GM18858 (cell line): Measurements from ENCODE around the gene GABRA5.
"Not testable (repeated sequence)": the region's sequence is repeated elsewhere in the genome, so short reads cannot be mapped to it uniquely, and the experiment has no call there.

Source experiments
- ATAC-seq: cut with Tn5 transposase; IDR thresholded peaks from one replicate; pipeline ENCODE4 v1.9.1; 2021; ENCODE audit not compliant: unreplicated experiment

Gene GABRA5

DNA sequence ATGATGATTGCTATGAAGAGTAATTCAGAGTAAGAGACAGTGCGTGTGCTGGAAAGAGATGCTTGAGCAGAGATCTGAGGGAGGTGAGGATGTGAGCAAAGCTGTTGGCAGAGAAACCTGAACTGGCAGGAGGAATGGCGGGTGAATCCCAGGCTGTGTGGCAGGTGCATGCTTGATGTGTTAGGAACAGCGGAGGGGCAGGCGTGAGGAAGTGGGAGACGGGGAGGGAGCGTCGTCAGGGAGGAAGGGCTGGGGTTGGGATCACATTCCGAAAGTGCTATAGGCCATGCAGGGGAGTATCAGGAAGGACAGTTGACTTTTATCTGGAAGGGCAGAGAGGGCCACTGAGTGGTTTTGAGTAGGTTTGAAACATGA lies 8.6 kb downstream of the GABRA5 start:
- no peak for ATAC-seq

DNA sequence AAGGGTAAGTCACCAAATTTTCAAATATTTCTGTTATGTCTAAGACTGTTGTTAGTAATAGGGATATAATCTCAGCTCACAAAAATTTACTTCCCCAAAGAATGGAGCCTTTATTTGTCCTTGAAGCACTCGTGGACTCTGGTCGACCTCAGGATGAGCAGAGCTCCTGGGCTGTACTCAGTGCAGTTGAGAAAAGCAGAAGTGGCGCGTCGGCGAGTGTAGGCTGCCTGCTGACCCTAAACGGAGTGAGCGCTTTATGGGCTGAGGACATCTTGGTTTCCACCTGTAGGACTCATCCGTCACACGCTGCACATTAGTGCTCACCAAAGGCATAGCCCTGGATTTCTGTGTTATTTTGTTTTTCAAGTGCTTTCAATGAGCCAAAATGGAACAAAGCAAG lies 11.0 kb downstream of the GABRA5 start:
- ATAC-seq, result no peak

DNA sequence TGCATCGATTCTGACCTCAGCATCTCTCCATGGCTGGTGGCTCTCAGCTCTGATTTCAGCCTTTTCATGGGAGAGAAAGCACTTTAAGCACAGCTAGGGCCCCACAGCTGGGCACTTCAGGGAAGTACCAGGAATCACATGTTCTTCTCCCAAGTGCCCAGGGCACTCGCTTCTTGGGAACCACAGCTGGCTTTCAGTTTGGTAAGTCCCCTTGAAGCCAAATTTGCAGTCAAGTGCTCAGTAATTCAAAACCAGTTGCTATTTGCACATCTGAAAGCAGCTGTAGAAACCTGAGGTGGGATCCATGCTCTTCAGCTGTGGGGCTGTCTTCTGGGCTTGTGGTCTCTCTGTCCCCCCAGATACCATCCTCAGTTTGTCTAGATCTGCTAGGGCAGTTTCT lies 12.8 kb downstream of the GABRA5 start:
- no peak for ATAC-seq

DNA sequence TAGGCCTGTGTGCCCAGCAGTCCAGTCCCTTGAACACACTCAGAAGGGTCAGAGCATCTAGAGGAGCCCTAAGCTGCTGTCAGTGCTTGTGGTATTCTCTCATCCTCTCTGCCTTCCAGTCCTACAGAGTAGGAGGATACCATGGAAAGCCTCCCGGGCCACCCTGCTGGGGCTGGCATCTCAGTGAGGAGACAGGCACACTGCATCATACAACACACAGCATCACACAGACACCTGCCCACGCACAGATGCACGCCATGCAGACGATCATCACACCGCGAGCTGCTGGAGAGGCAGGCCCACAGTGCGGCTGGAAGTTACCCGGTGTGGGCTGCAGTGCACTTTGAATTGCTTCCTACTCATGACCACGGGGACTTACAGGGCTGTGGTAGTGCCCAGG lies 15.2 kb downstream of the GABRA5 start:
- ATAC-seq, result no peak

DNA sequence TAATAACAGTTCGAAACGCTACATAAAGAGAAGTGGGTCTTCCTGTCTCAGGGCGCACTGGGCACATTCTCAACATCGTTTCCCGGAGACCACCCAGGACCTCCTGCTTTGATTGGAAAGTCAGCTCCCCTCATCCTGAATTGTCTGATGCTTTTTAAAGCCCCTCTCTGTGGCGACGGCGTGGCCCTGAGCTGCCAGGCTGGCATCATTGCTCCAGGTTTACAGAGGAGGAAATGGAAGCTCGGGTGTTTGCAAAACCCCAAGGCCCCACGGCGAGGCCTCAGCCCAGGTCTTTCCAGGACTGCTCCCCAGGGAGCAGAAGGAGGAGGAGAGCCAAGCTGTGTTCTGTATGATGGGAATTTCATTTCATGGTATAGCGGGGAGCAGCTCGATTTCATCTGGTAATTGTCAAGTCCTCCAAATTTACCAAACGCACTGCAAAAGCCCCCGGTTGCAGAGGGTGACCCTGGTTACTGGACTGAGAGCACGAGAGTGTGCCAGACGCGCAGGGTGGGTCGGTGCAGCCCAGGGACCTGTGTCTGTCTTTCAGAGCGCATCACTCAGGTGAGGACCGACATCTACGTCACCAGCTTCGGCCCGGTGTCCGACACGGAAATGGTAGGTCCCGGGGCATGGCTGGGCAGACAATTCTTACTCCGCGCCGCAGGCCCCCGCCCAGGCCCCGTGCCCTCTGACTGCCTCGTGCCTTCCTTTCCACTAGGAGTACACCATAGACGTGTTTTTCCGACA lies 15.9 kb downstream of the GABRA5 start:
- no peak for ATAC-seq

DNA sequence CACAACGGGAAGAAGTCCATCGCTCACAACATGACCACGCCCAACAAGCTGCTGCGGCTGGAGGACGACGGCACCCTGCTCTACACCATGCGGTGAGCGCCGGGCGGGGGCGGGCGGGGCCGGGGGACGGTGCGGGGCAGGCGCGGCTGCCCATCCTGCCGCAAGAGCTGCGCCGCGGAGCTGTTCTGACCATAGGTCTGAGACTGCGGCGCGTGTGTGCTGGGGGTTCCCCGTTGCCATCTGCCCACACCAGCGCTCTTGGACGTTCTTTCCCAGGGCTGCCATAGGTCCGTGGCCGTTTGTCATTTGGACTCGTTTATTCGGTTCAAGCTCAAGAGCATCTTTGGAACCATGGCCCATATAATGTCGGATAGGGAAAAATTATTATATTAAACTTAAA lies 16.6 kb downstream of the GABRA5 start:
- ATAC-seq, result no peak

DNA sequence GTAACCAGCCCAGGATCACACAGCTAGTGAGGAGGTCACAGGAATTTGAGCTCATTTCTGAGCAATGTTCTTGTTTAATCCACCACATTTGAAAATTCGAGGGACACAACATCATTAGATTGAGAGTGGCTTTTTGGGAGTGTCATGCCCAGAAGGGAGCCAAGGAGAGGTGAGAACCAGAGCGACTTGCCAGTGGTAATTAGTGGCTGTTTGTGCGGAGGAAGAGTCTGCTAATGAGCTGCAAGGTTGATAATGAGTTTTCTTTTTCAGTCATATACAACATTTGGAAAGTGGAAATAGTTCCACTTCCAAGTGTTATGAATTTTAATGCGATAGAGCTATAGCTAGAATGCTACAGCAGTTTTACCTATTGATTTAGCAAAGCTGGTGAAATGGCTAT lies 19.7 kb downstream of the GABRA5 start:
- ATAC-seq, result no peak

- no peak for ATAC-seq
Measured at GRCh38 chr15:26887926-26888666, 21.2 kb downstream of the GABRA5 start.

- no peak for ATAC-seq
Measured at GRCh38 chr15:26888761-26889160, 21.9 kb downstream of the GABRA5 start.

GRCh38 chr15:26889298-26889898 lies 22.5 kb downstream of the GABRA5 start:
- ATAC-seq, result no peak

DNA sequence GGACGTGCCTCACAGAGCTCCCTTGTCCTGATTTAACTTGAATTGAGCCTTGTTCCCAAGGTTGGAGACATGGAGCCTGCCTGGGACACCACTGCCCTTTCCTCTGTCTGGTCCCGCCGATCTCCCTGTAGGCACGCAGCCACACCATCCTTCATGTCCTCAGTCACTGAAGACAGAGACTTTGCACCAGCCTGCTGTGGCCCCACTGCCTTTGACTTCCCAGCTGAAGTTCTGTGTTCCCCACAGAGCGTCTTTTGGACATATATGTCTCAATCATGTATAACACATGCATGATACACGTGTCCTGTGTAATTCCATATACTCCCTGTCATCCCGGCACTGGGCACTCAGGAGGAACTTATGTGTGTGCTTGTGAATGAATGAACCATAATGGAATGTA lies 23.6 kb downstream of the GABRA5 start:
- no peak for ATAC-seq

GRCh38 chr15:26890988-26891387 lies 24.1 kb downstream of the GABRA5 start:
- ATAC-seq, result no peak

- ATAC-seq, result no peak
Measured at GRCh38 chr15:26891448-26892181, 24.8 kb downstream of the GABRA5 start.

DNA sequence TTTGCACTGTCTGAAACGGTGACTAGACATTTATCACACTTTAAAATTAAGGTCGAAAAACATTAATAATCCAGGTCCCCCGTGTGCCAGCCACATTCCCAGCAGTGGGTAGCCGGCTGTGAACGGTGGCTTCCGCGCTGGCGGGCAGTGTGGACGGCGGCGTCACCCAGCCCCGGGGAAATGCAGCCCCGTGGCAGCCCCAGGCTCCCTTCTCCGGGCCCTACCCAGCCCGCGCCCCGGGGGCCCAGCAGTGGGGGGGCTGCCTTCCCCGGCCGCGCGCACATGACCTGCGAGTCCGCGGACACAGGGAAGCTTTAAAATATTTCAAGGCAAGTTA lies 25.3 kb downstream of the GABRA5 start:
- ATAC-seq, result no peak

- ATAC-seq, result no peak
Measured at GRCh38 chr15:26892678-26893077, 25.8 kb downstream of the GABRA5 start.

DNA sequence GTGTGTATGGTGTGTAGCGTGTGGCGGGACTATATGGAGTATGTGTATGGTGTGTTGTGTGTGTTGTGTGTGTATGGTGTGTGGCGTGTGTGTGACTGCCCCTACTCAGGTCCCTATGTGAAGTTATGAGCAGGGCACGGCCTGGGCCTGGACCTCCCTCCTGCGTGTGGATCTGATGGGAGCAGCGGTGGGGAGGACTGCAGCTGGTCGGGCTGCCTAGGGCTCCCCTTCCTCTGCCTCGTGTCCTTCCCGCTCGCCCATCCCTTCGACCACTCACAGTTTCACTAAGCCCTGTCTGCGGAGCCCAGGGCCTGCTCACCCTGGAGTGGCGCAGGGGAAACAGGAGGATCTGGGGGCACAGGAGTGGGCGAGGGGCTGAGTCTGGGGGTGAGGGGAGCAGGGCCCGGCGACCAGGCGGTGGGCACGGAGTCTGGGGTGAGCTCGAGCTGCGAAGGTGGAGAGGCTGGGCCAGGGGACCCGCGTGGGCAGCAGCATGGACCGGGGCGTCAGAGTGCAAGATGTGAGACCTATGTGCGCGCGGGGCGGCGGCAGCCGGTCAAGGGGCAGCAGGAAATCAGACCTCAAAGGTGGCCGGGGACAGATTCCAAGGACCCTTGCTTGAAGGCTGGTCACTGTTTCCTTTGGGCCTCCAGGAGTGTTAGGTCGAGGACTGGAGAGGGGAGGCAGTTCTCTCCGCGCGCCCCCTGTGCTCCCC lies 26.6 kb downstream of the GABRA5 start:
- ATAC-seq, result no peak

DNA sequence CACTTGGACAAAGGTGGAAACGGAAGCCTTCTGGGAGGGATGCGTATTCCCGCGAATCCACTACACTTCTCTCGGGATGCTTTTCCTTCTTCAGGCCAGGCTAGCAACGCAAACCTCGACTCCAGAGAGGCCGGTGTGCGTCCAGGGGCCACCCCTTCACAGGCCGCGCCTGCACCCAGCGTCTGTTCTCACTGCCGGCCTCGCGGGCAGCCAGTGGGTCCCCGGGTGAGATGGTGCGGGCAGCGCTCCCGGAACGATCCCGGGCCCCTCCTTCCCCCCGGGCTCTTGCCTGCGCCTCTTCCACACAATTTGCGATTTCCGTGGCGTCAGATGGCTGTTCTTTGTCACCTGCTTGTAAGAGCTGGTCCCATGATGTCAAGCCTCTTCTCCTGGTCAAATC lies 27.3 kb downstream of the GABRA5 start:
- ATAC-seq, result no peak

DNA sequence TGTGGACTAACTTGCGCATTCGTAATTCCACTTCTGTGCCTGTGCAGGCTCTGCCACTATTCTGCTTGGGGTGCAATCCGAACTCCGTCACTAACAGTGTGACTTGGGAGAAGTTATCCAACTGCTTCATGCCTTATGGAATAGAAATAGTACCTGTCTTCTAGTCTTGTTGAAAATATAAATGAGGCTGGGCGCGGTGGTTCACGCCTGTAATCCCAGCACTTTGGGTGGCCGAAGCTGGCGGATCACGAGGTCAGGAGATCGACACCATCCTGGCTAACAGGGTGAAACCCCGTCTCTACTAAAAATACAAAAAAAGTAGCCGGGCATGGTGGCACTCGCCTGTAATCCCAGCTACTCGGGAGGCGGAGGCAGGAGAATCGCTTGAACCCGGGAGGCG lies 28.5 kb downstream of the GABRA5 start:
- not testable (repeated sequence) for ATAC-seq

GRCh38 chr15:26899658-26900057 lies 32.8 kb downstream of the GABRA5 start:
- no peak for ATAC-seq

DNA sequence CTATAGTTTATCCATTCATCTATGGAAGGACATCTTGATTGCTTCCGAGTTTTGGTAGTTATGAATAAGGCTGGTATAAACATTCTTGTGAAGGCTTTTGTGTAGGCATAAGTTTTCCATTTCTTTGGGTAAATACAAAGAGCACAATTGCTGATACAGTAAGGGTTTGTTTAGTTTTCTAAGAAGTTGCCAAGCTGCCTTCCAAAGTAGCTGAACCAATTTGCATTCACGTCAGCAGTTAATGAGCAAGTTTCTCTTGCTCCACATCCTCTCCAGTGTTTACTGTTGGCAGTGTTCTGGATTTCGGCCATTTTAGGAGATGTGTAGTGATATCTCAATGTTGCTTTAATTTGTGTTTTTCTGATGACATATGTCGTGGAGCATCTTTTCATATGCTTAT lies 34.2 kb downstream of the GABRA5 start:
- no peak for ATAC-seq

- no peak for ATAC-seq
Measured at GRCh38 chr15:26910715-26911114, 43.9 kb downstream of the GABRA5 start.
